Measurements from ENCODE around the gene SMIM9. TPM values are rescaled to one million over a fixed set of nuclear protein-coding genes. Genes with fewer than 3 reads are reported as not detected.

Gene SMIM9
- not detected in 2 replicates for total RNA-seq

DNA sequence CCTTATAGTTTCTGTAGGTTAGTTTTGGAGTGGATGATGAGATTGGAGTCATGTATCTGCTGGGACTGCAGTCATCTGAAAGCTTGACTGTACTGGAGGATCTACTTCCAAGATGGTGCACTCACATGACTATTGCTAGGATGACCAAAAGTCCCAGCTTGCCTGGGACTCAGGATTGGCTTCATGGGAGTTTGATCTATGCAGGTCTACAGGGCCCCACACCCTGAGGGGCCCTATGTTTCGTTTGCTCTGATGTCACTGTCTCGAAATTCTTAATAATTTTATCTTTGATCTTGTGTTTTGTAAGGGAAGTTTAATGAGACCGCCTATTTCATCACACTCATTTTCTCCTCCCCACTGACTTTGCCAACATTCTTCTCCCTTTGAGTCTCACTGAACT is at the start of gene SMIM9:
TSS of gene SMIM9 (minus strand) at position 101 of the 400 bp plus-strand sequence. CDS start 3,806 bp downstream, outside the sequence.

DNA sequence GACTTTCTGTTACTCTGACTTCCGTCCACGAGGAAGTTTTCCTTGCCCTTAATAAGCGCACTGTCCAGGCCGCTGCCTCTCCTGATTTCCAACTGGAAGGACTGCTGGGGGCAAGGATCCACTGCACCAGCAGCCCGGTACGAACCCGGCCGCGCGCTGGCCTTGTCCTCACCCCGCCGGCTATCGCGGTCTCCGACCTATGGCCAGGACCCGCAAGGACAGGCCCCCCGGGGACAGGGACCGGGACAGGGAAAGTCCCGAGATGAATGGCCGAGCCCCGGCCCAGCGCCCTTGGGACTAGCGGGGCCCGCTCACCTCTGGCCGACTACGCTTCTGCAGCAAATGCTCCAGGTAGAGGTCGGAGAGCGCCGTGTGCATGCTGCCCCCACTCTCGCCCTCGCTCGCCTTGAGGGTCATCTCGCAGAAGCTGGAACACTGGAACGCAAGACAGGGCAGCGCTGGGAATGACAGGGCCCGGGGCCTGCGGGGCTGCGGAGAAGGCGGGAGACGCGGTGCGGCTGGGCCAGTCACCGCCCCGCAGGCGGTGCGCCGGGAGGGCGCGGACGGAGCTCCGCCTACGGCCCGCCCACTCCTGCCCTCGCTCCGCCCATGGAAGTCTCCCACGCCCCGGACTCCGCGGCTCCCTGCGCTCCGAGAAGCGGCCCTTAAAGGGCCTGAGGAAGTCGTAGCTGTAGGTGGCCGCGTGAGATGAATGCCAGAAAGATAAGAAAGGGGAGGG is 29.3 kb downstream of the SMIM9 start, which contains the start of gene MPP1:
TSS of gene MPP1 (minus strand) at position 529 of the 739 bp plus-strand sequence. CDS start at position 417, 112 bp downstream.

Other genes starting within 250 kb of the SMIM9 start
- not detected in 2 replicates for gene CTAG1A, start 249.5 kb downstream of the SMIM9 start, total RNA-seq
- gene CTAG1B, start 215.4 kb downstream of the SMIM9 start, total RNA-seq: not detected in 2 replicates
- gene CTAG2, start 181.1 kb downstream of the SMIM9 start, total RNA-seq: not detected in 2 replicates
- gene GAB3, start 83.6 kb downstream of the SMIM9 start, total RNA-seq: 8.3 and 13.9 TPM in 2 replicates
- gene DKC1, start 71.8 kb downstream of the SMIM9 start, total RNA-seq: 26.4 and 63.4 TPM in 2 replicates
- 29.1 and 33.8 TPM in 2 replicates for gene MPP1, start 29.2 kb downstream of the SMIM9 start, total RNA-seq
- 1.3 and 2.3 TPM in 2 replicates for gene F8A1, start 51.7 kb upstream of the SMIM9 start, total RNA-seq
- 2.4 and 3.1 TPM in 2 replicates for gene F8, start 188.1 kb upstream of the SMIM9 start, total RNA-seq
- 32.5 and 87.5 TPM in 2 replicates for gene FUNDC2, start 192.2 kb upstream of the SMIM9 start, total RNA-seq
- 3.9 and 5.3 TPM in 2 replicates for gene CMC4, start 236.5 kb upstream of the SMIM9 start, total RNA-seq
- gene MTCP1, start 236.5 kb upstream of the SMIM9 start, total RNA-seq: 14.2 and 16.2 TPM in 2 replicates
- 12.6 and 15.2 TPM in 2 replicates for gene BRCC3, start 236.8 kb upstream of the SMIM9 start, total RNA-seq